OCI-LY3 (cell line): ENCODE data around the gene MSRB2.

Experiments used
- H2AFZ ChIP-seq: fragments of 200-600, 300-600 bp; shearing (Covaris generic); 2 replicates; pipeline ENCODE4 v1.6.0; 2014; ENCODE audit warnings: antibody characterized with exemption, low read depth, low read length
- H3K27ac ChIP-seq: fragments of 200-600, 300-600 bp; sonication (generic); 2 replicates; pipeline ENCODE4 v1.5.1; 2014; ENCODE audit warnings: mild to moderate bottlenecking, low read length, moderate library complexity, mixed read lengths
- H3K27me3 ChIP-seq: fragments of 200-600, 300-600 bp; sonication (generic); 2 replicates; pipeline ENCODE4 v1.6.1; 2014; ENCODE audit warnings: low read depth, low read length, mixed read lengths
- H3K36me3 ChIP-seq: fragments of 200-600, 300-600 bp; sonication (generic); replicated peaks from 2 replicates; pipeline ENCODE3; 2014; ENCODE audit warnings: low read depth, low read length, mixed read lengths
- H3K4me1 ChIP-seq: fragments of 300-600, 200-600 bp; sonication (generic); 2 replicates; pipeline ENCODE4 v1.6.1; 2014; ENCODE audit warnings: low read length, mixed read lengths
- H3K4me2 ChIP-seq: fragments of 200-600, 300-600 bp; sonication (generic); 2 replicates; pipeline ENCODE4 v1.6.1; 2014; ENCODE audit warnings: low read length, mixed read lengths
- H3K4me3 ChIP-seq: fragments of 300-600, 200-600 bp; sonication (generic); 2 replicates; pipeline ENCODE4 v1.5.1; 2014; ENCODE audit warnings: antibody characterized with exemption, mild to moderate bottlenecking, low read length, moderate library complexity
- H3K79me2 ChIP-seq: fragments of 300-600, 200-600 bp; shearing (Covaris generic); 2 replicates; pipeline ENCODE4 v1.6.1; 2014; ENCODE audit warnings: mild to moderate bottlenecking, low read length, mixed read lengths
- H3K9ac ChIP-seq: fragments of 300-600, 200-600 bp; shearing (Covaris generic); 2 replicates; pipeline ENCODE4 v1.6.0; 2014; ENCODE audit warnings: mild to moderate bottlenecking, low read length, moderate library complexity
- H3K9me3 ChIP-seq: fragments of 200-600, 300-600 bp; shearing (Covaris generic); 2 replicates; pipeline ENCODE4 v1.6.1; 2014; ENCODE audit warnings: low read length, mixed read lengths; ENCODE audit not compliant: insufficient read depth
- H4K20me1 ChIP-seq: fragments of 200-600, 300-600 bp; sonication (generic); 2 replicates; pipeline ENCODE4 v1.6.1; 2016; ENCODE audit warnings: low read length, mixed read lengths; ENCODE audit not compliant: insufficient read depth
- CTCF ChIP-seq: fragments of 200-600, 300-600 bp; sonication (generic); IDR thresholded peaks from 2 replicates; pipeline ENCODE4 v1.5.1; 2014; ENCODE audit warnings: antibody characterized with exemption, low read length, low read depth
- EZH2phosphoT487 ChIP-seq: fragments of 200-600 bp; shearing (Covaris generic); IDR thresholded peaks from 2 replicates; pipeline ENCODE4 v1.6.1; 2018; ENCODE audit warnings: antibody characterized with exemption, mixed run types, low read depth

The MSRB2 gene

GRCh38 chr10:23051278-23051677 lies 44.1 kb upstream of the MSRB2 start:
- Histone ChIP-seq H2AFZ (no peak overlapping the region), H3K4me1 (no peaks in the 10 kb centered on the region), H4K20me1 (no peaks in the 10 kb centered on the region), H3K27ac (no peak overlapping the region), H3K27me3 (no peaks in the 10 kb centered on the region), H3K36me3 (no peaks in the 10 kb centered on the region), H3K9me3 (no peaks in the 10 kb centered on the region), H3K4me2 (no peak overlapping the region), H3K4me3 (no peak overlapping the region), H3K9ac (no peak overlapping the region), H3K79me2 (no peaks in the 10 kb centered on the region)
- TF ChIP-seq EZH2phosphoT487 (no peak), CTCF (no peak)

GRCh38 chr10:23051855-23052331 lies 43.5 kb upstream of the MSRB2 start:
- Histone ChIP-seq H4K20me1 (no peaks in the 10 kb centered on the region), H3K9me3 (no peaks in the 10 kb centered on the region), H3K4me1 (no peaks in the 10 kb centered on the region), H3K27ac (no peak overlapping the region), H3K4me2 (no peak overlapping the region), H2AFZ (no peak overlapping the region), H3K79me2 (no peaks in the 10 kb centered on the region), H3K27me3 (no peaks in the 10 kb centered on the region), H3K9ac (no peak overlapping the region), H3K36me3 (no peaks in the 10 kb centered on the region), H3K4me3 (no peak overlapping the region)
- no peak for TF ChIP-seq CTCF
- TF ChIP-seq EZH2phosphoT487: no peak

- H2AFZ ChIP-seq: no peak overlapping the region
- no peak overlapping the region for H3K4me3 ChIP-seq
- no peak overlapping the region for H3K4me2 ChIP-seq
- no peak overlapping the region for H3K27ac ChIP-seq
- H3K27me3 ChIP-seq: no peaks in the 10 kb centered on the region
- TF ChIP-seq EZH2phosphoT487 (no peak), CTCF (no peak)
- no peaks in the 10 kb centered on the region for H3K4me1 ChIP-seq
- H3K36me3 ChIP-seq: no peaks in the 10 kb centered on the region
- no peaks in the 10 kb centered on the region for H3K9me3 ChIP-seq
- H4K20me1 ChIP-seq: no peaks in the 10 kb centered on the region
- H3K9ac ChIP-seq: no peak overlapping the region
- H3K79me2 ChIP-seq: no peaks in the 10 kb centered on the region
These were observed 42.3 kb upstream of the MSRB2 start for GRCh38 chr10:23053036-23053435.

GRCh38 chr10:23055424-23056185 lies 39.8 kb upstream of the MSRB2 start:
- H3K27me3 ChIP-seq: no peaks in the 10 kb centered on the region
- H3K36me3 ChIP-seq: no peaks in the 10 kb centered on the region
- no peaks in the 10 kb centered on the region for H4K20me1 ChIP-seq
- H3K4me2 ChIP-seq: no peak overlapping the region
- no peak overlapping the region for H3K9ac ChIP-seq
- no peaks in the 10 kb centered on the region for H3K79me2 ChIP-seq
- no peaks in the 10 kb centered on the region for H3K4me1 ChIP-seq
- TF ChIP-seq CTCF (no peak), EZH2phosphoT487 (no peak)
- H3K9me3 ChIP-seq: no peaks in the 10 kb centered on the region
- H3K27ac ChIP-seq: no peak overlapping the region
- no peak overlapping the region for H2AFZ ChIP-seq
- no peak overlapping the region for H3K4me3 ChIP-seq
